Measurements from ENCODE around the gene AVPI1.
A peak's percentile ranks its signal among the peaks of the same experiment; 100 is the strongest.

The AVPI1 gene

DNA sequence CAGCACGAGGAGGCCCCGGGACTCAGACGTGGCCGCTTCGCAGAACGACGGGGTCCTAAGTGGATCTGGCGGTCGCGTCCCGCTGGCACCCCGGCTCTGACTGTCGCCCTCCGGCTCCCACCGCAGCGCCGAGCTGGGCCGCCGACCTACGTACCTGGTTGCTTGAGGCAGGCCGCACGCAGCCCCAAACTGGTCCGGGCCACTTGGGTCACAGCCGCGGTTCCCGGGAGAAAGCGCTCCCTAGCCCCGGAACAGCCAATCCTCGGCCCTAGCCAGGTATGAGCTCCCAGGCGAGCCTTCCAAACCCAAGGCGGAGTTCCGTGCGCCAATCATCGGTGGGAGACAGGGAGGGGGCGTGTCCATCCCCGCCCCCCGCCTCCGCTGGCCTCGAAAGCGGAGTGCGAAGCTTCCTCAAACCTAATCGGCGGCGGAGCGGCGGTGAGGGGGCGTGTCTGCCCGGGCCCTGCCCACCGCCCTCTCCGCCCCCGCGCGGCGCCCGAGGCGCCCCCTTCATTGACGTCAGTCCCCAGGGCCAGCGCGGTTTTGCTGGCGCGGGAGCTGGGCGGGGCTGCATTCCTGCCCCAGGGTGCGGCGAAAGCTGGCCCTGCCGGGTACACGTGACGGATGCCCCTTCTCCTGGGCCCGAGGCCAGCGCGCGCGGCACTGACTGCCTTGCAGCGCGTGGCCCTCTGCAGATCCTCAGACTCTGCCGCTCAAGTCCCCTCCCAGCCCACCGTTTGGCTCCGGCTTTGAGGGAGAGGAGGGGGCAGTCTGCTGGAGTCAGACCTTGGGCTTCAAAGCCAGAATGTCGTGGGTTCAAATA, at the start of gene AVPI1:
AVPI1 (minus strand) TSS at position 280 of the 823 bp plus-strand sequence. CDS start 7,336 bp downstream, outside the sequence.
- peak; percentile 82 for DNase-seq

DNA sequence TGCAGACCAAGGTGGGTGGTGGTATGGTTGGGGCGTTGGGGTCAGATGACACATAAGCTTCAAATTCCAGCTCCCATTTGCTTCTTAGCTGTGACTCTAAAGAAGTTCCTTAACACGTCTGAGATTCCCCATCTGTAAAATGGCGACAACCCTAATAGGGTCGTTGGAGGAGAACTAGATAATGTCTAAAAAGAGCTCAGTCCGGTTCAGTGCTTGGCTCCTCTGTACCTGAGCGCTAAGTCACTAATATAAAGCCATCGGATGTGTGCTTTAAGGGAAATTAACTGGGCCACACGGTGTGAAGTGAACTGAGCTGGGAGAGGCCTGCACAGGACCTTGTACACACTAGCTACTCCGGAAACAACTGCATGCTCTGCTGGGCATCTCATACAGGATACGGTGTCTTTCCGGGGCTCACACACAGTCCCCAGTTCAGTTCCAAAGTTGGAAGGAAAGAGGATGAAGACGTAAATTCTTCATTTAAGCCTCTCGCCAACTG, 49.4 kb upstream of the AVPI1 start:
- no peak for DNase-seq

GRCh38 chr10:97734021-97734420, 47.0 kb upstream of the AVPI1 start:
- DNase-seq = no peak

- DNase-seq = no peak
These were observed 46.2 kb upstream of the AVPI1 start for GRCh38 chr10:97733256-97733655.

DNA sequence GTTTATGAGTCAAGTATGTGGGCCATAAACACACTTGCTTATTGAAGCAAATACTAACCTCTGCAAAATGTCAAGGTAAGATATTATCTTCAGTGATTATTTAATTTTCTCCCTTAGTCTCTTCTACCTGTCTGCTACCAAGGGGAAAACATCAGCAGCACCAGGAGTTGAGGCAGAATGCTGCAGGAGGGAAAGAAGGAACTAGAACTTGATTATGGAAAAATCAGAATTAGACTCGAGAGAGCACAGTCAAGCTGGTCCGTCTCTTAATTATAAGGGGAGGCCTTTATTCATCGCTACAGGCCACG, 45.0 kb upstream of the AVPI1 start:
- no peak for DNase-seq

DNA sequence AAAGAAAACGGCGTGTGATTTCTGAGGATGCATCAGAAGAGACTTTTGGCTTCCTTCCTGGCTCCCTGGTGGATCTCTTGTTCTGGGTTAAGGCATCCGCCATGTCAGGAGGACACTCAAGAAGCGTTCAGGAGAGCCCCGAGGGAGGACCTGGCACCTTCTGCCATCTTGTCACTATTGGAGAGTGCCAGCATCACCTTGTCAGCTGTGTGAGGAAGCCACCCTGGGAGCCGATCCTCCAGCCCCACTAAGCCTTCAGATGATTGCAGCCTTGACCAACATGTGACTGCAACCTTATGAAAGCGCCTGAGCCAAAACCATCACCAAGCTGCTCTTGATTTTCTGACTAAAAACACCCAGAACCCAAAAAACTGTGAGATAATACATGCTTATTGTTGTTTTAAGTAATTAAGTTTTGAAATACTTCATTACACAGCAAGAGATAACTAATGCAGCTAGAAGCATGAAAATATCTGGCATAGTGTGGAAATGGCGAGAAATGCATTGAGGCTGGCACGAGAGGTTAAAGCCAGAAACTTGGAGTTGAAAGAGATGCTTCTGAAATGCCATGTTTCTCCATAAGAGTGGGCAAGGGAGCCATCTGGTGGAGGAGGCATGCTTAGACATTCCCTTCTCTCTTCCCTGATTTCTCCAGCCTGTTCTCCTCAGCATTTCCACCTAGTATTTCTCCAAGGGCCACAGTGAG, 44.5 kb upstream of the AVPI1 start:
- DNase-seq = peak; percentile 22

DNA sequence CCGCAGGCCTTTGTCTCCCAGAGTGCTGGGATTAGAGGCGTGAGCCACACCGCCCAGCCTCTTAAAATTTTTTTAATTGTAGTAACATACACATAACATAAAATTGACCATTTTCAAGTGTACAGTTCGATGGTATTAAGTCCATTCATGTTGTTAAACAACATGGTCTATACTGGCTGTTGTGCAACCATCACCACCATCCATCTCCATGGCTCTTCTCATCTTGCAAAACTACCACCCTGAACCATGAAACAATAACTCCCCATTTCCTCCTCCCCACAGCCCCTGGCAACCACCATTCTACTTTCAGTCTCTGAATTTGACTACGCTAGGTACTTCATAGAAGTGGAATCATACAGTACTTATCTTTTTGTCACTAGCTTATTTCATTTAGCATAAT, 42.0 kb upstream of the AVPI1 start:
- no peak for DNase-seq

DNA sequence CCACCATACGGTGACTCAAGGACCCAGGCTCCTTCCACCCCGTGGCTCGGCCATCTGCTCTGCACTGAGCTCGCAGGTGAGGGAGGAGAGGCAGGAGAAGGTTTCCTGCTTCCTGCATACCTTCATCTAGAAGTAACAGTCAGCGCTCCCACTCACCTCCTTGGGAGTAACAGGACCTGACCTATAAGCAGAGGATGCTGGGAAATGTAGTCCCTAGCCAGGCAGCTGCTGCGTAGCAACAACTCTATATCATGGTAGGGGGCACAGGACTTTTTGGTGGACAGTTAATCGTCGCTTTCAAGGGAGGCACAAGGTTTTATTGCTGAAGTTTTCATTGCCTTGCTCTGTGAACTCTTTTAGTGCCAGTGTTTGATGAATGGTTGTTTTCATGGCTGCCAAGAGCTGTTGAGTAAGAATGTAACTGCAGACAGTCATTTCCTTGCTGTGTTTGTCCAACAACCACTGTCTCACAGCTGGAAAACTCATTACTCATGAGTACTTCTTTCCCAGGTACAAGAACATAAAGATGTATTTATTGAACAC, 39.7 kb upstream of the AVPI1 start:
- DNase-seq = no peak

DNA sequence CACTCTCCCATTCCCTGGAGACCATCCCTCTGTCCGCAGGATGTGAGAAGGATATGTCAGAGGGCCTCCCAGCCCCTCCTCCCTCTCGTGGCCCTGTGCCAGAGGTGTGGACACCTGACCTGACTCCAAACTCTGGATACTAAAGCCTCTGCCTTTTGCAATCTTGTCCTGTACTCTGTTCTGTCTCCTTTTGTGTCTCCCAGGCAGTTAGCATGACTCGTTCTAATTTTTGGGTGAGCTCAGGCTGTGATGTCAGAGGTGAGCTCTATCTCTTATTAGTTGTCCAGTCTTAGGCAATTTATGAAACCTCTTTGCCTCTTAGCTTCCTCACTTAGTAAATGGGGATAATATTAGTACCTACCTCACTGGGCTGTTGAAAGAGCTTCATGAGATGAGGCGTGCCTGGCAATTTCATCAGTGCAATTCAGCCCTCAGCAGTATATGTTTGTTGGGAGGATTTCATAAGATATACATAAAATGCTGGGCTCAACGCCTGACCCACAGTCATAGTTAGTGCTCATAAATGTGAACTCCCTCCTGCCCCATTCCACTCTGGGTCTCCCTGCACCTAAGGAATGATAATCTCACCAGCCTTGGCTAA, 37.4 kb upstream of the AVPI1 start:
- no peak for DNase-seq

- no peak for DNase-seq
These were observed 36.0 kb upstream of the AVPI1 start for GRCh38 chr10:97723001-97723400.

- DNase-seq = no peak
These were observed 35.1 kb upstream of the AVPI1 start for GRCh38 chr10:97721871-97722780.

DNA sequence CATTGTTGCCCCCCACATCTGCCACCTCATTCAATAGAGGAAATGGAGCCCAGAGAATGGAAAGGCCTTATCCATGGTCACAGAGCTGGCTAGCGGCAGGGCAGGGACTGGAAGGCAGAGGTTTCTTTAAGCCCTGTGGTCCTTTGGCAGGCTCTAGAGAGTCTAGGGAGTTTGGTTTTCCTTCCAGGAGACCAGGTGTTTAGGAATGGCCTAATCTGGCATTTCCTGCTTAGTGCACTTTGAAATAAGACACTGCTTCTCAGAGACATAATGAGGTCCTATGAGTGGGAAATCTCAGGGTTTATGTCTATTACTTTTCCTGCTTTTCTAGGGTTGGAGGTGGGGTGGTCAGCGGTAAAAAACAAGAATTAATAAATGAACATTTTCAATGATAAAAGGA, 32.6 kb upstream of the AVPI1 start:
- no peak for DNase-seq

GRCh38 chr10:97718659-97719142, 31.7 kb upstream of the AVPI1 start:
- peak; percentile 50 for DNase-seq

DNA sequence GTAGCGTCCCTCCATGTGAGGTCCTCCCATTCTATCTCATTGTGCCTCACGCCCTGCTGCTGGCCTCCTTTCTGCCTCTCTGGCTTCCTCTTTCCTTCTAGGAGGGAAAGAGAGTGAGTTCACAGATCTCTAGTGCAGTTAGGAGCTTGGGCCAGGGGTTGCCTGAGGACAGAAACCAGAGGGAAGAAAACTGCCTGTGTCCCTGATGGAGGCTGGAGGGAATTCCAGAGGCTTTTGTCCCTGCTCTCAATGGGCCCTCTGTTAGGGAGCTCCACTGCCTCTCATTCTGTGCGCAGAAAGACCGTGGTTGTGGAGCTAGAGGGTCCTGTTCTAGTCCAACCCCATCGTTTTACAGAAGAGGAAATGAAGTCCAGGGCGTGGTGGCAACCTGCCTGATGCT, 31.1 kb upstream of the AVPI1 start:
- DNase-seq = no peak

- DNase-seq = no peak
These were observed 30.6 kb upstream of the AVPI1 start for GRCh38 chr10:97717627-97718026.

GRCh38 chr10:97715259-97715874, 28.3 kb upstream of the AVPI1 start:
- DNase-seq = no peak

DNA sequence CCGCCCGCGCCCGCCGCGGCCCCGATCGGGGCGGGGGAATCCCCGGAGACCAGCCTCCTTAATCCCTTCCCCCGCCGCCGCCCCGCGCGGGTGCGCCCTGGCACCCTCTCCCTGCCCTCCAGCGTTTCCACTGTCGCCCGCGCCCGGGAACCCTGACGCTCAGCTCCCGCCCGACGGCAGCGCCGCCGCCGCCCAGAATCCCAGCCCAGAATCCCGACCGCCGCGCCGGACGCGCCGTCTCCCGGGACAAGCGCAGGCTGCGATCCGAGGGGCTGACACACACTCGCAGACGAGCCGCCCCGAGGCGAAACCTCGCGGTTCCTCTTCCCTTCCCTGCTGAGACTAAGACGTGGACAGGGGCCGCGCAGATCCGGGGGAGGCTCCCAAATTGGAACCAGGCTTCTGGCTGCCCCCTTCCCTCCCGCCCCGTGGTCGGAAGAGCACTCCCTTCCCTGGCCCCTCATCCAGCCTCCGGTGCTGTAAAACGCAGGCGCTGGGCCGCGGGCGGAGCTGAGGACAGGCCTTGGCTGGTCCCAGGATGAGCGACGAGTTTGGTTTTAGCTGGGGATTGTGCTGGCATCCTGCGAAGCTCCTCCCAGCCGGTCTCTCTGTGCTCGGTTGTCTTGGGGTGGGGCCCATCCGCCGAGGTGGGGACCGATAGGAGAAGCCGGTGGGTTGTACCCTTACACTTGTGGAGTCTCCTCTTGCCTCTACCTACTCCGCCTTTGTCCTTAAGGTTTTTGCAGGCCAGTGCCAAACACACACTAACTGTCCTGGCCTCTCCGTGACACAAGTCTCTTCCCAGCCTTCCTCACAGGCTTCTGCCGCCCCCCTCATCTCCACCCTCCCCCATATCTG, 27.6 kb upstream of the AVPI1 start:
- peak; percentile 2 for DNase-seq

GRCh38 chr10:97713826-97714400, 26.9 kb upstream of the AVPI1 start:
- peak; percentile 32 for DNase-seq

DNA sequence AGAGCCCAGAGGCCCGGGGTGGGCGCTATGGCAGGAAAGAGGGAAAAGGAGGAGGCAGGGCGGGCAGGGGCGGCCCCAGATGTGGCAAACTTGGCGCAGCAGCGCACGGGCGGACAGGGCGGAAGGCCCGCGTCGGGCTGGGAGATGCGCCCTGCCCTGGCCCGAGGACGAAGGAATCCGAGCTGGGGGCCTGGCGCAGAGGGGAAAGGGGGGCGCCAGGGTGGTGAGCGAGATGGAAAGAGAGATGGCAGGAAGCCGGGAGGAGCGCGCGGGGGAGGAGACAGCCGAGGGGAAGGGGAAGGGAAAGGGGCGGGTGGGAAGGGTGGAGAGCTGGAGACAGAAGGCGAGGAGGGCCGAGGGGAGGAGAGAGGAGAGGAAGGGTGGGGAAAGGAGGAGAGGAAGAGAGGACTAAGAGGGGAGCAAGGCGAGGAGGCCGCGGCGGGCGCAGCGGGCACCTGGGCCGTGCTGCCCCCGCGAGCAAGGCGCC, 26.3 kb upstream of the AVPI1 start, which contains the start of gene MARVELD1:
MARVELD1 (plus strand) TSS at position 392 of the 487 bp plus-strand sequence. CDS start 147 bp downstream, outside the sequence.
- peak; percentile 13 for DNase-seq

Measured in DMS79 treated with DMSO at 0.1 percent for 48 hours (cell line).